ENCODE measurements around the gene PCDHB2.

DNA sequence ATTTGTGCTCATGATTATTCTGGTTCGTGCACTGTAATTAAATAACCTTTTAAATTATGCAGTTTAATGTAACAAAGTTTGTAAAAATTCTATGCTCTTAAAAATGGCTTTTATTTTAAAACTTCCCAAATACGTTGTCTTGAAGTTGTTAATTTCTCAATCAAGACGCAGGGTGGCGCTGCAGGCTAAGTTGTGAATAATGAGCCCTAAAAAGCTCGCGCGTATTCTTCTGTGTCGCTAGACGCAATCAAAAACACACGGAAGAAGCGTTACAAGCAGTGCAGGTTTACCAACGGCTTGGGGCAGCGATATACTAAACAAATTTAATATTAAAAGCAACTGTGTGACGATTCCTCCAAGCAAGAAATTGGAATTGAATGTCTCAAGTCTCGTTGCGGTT is 27.1 kb downstream of the PCDHB2 start, which contains the start of gene PCDHB4:
- TF ChIP-seq POLR2AphosphoS5 (IDR thresholded peaks at IDR 0.05) (no peak), CTCF (IDR thresholded peaks at IDR 0.05) (no peak)
